CD8-positive, alpha-beta memory T cell (primary cell): ENCODE data around the gene LHFPL4. TPM values are rescaled to one million over a fixed set of nuclear protein-coding genes. Genes with fewer than 3 reads are reported as not detected.

Experiments used
- CTCF ChIA-PET: fragments of 350-600 bp; sonication (Branson Sonifier 250); formaldehyde crosslinking; loops from one replicate; lab custom pipeline; 2021; ENCODE audit warnings: antibody characterized with exemption; lab: Charles Lee
- POLR2A ChIA-PET: fragments of 350-600 bp; sonication (Branson Sonifier 250); formaldehyde crosslinking; loops from one replicate; lab custom pipeline; 2021; ENCODE audit warnings: antibody characterized with exemption; lab: Charles Lee
- DNase-seq, 5 donors: peaks; one replicate each; pipeline versions ENCODE4 v3.0.0 to v3.0.0-alpha.2; 2020 to 2022; ENCODE audit warnings: mixed read lengths in 1 of 5
- H3K27ac ChIP-seq: one replicate; pipeline ENCODE4 v1.7.0; 2013; ENCODE audit warnings: low read depth, mild to moderate bottlenecking, low read length, moderate library complexity
- H3K27me3 ChIP-seq: 2 replicates; pipeline ENCODE4 v1.7.0; 2013; ENCODE audit warnings: low read length, mild to moderate bottlenecking; ENCODE audit not compliant: insufficient read depth, poor library complexity, severe bottlenecking
- H3K36me3 ChIP-seq: 2 replicates; pipeline ENCODE4 v1.7.0; 2013; ENCODE audit warnings: mild to moderate bottlenecking, low read length, moderate library complexity; ENCODE audit not compliant: insufficient read depth
- H3K4me1 ChIP-seq: 2 replicates; pipeline ENCODE4 v1.7.0; 2013; ENCODE audit warnings: mild to moderate bottlenecking, low read length, moderate library complexity; ENCODE audit not compliant: insufficient read depth
- H3K4me3 ChIP-seq: 2 replicates; pipeline ENCODE4 v1.7.0; 2013; ENCODE audit warnings: mild to moderate bottlenecking, low read length
- H3K9me3 ChIP-seq: 2 replicates; pipeline ENCODE4 v1.7.0; 2013; ENCODE audit warnings: mild to moderate bottlenecking, low read length
- H3K27ac Mint-ChIP-seq, 8 donors: one replicate each; pipeline ENCODE4 v1.8.0; 2020 to 2021; ENCODE audit warnings: mixed read lengths in 8 of 8, mild to moderate bottlenecking in 6 of 8, inconsistent platforms in 3 of 8, moderate library complexity in 3 of 8
- H3K27me3 Mint-ChIP-seq, 2 donors: one replicate each; pipeline ENCODE4 v1.8.0; 2020 to 2021; ENCODE audit warnings: mixed read lengths in 2 of 2, mild to moderate bottlenecking in 1 of 2, moderate library complexity in 1 of 2
- H3K36me3 Mint-ChIP-seq, 3 donors: one replicate each; pipeline ENCODE4 v1.8.0; 2020 to 2021; ENCODE audit warnings: mixed read lengths in 3 of 3, inconsistent platforms in 1 of 3, mild to moderate bottlenecking in 1 of 3
- H3K4me1 Mint-ChIP-seq, 3 donors: one replicate each; pipeline ENCODE4 v1.8.0; 2020 to 2021; ENCODE audit warnings: mixed read lengths in 3 of 3, inconsistent platforms in 1 of 3, mild to moderate bottlenecking in 1 of 3
- H3K4me3 Mint-ChIP-seq, 7 donors: one replicate each; pipeline ENCODE4 v1.8.0; 2020 to 2021; ENCODE audit warnings: mixed read lengths in 7 of 7, mild to moderate bottlenecking in 6 of 7, moderate library complexity in 4 of 7, inconsistent platforms in 2 of 7
- H3K9me3 Mint-ChIP-seq, 5 donors: one replicate each; pipeline ENCODE4 v1.8.0; 2020 to 2022; ENCODE audit warnings: mixed read lengths in 5 of 5, mild to moderate bottlenecking in 3 of 5, moderate library complexity in 2 of 5, inconsistent platforms in 1 of 5
- polyA plus RNA-seq: library from polyadenylated mRNA; unstranded; fragments of 300-500 nt; fragmentation: Illumina TruSeq; gene quantifications from one replicate; pipeline ENCODE4 v1.2.3, GENCODE V29; 2021
- total RNA-seq, 2 experiments: library from RNA; stranded (reverse); gene quantifications; one replicate each; pipeline ENCODE4 v1.2.3, GENCODE V29; 2021

Gene LHFPL4
- total and polyA plus RNA-seq, 3 experiments from 2014 or later = 0.05 TPM; not detected in 2

GRCh38 chr3:9534429-9534828 is 19.2 kb downstream of the LHFPL4 start:
- DNase-seq = no peak
- Mint-ChIP-seq H3K27ac (no peak overlapping the region), H3K4me1 (no peaks in the 10 kb centered on the region), H3K27me3 (peaks cover 10 to 34% of the 10 kb centered on the region in 2 donors), H3K9me3 (peaks cover 0 to 1% (median 0%) of the 10 kb centered on the region in 5 donors), H3K4me3 (no peak overlapping the region), H3K36me3 (no peaks in the 10 kb centered on the region)
- no peak overlapping the region for H3K4me3 ChIP-seq
- H3K4me1 ChIP-seq = no peaks in the 10 kb centered on the region
- H3K27ac ChIP-seq = no peak overlapping the region
- H3K27me3 ChIP-seq = no peaks in the 10 kb centered on the region
- CTCF ChIA-PET = no interaction called here
- no peaks in the 10 kb centered on the region for H3K36me3 ChIP-seq
- POLR2A ChIA-PET = no interaction called here
- no peaks in the 10 kb centered on the region for H3K9me3 ChIP-seq

GRCh38 chr3:9525078-9525477 is 28.5 kb downstream of the LHFPL4 start:
- no peaks in the 10 kb centered on the region for H3K36me3 ChIP-seq
- no peaks in the 10 kb centered on the region for H3K4me1 ChIP-seq
- H3K27ac ChIP-seq = no peak overlapping the region
- ChIA-PET POLR2A (no interaction called here), CTCF (no interaction called here)
- H3K4me3 ChIP-seq = no peak overlapping the region
- Mint-ChIP-seq H3K4me3 (no peak overlapping the region), H3K27me3 (peaks cover 21 to 46% of the 10 kb centered on the region in 2 donors), H3K4me1 (no peaks in the 10 kb centered on the region), H3K9me3 (peaks cover 0 to 10% (median 7%) of the 10 kb centered on the region in 5 donors), H3K36me3 (no peaks in the 10 kb centered on the region), H3K27ac (no peak overlapping the region)
- H3K27me3 ChIP-seq = no peaks in the 10 kb centered on the region
- no peak for DNase-seq
- no peaks in the 10 kb centered on the region for H3K9me3 ChIP-seq

- no peak for DNase-seq
- H3K27me3 ChIP-seq = no peaks in the 10 kb centered on the region
- H3K9me3 ChIP-seq = no peaks in the 10 kb centered on the region
- H3K9me3 Mint-ChIP-seq = no peaks in the 10 kb centered on the region
- CTCF ChIA-PET = no interaction called here
- peaks cover 13 to 33% of the 10 kb centered on the region in 2 donors for H3K27me3 Mint-ChIP-seq
- no peaks in the 10 kb centered on the region for H3K4me1 ChIP-seq
- H3K4me1 Mint-ChIP-seq = no peaks in the 10 kb centered on the region
- H3K4me3 Mint-ChIP-seq = no peak overlapping the region
- H3K27ac Mint-ChIP-seq = no peak overlapping the region
- POLR2A ChIA-PET = no interaction called here
- H3K36me3 ChIP-seq = no peaks in the 10 kb centered on the region
- no peak overlapping the region for H3K4me3 ChIP-seq
- no peaks in the 10 kb centered on the region for H3K36me3 Mint-ChIP-seq
- H3K27ac ChIP-seq = no peak overlapping the region
Measured at GRCh38 chr3:9514956-9515355, 38.7 kb downstream of the LHFPL4 start.

- no peaks in the 10 kb centered on the region for H3K9me3 Mint-ChIP-seq
Measured at GRCh38 chr3:9514306-9514705, 39.3 kb downstream of the LHFPL4 start.

GRCh38 chr3:9512456-9513045 is 41.1 kb downstream of the LHFPL4 start:
- Histone ChIP-seq H3K27me3 (peaks cover 9% of the 10 kb centered on the region), H3K9me3 (no peaks in the 10 kb centered on the region), H3K4me1 (no peaks in the 10 kb centered on the region), H3K4me3 (no peak overlapping the region), H3K27ac (no peak overlapping the region), H3K36me3 (no peaks in the 10 kb centered on the region)
- Mint-ChIP-seq H3K27ac (no peak overlapping the region), H3K4me3 (no peak overlapping the region), H3K36me3 (no peaks in the 10 kb centered on the region), H3K27me3 (peaks cover 2 to 31% of the 10 kb centered on the region in 2 donors), H3K4me1 (no peaks in the 10 kb centered on the region), H3K9me3 (no peaks in the 10 kb centered on the region)
- ChIA-PET POLR2A (no interaction called here), CTCF (interaction anchor here (0.9 to 1.7 kb wide), 2 partner anchors 9 to 16 kb away, joined by 3 to 6 read pairs; no protein-coding TSS in a partner anchor)
- DNase-seq = no peak

More at GRCh38 chr3:9514306-9514705, 39.3 kb downstream of the LHFPL4 start:
- DNase-seq = no peak
- Histone ChIP-seq H3K27ac (no peak overlapping the region), H3K4me1 (no peaks in the 10 kb centered on the region), H3K9me3 (no peaks in the 10 kb centered on the region), H3K4me3 (no peak overlapping the region), H3K27me3 (peaks cover 4% of the 10 kb centered on the region), H3K36me3 (no peaks in the 10 kb centered on the region)
- Mint-ChIP-seq H3K27ac (no peak overlapping the region), H3K36me3 (no peaks in the 10 kb centered on the region), H3K27me3 (peaks cover 9 to 33% of the 10 kb centered on the region in 2 donors), H3K4me1 (no peaks in the 10 kb centered on the region), H3K4me3 (no peak overlapping the region)
- ChIA-PET CTCF (no interaction called here), POLR2A (no interaction called here)

GRCh38 chr3:9508781-9509180 is 44.8 kb downstream of the LHFPL4 start:
- H3K27me3 ChIP-seq = peaks cover 9% of the 10 kb centered on the region
- H3K4me1 ChIP-seq = no peaks in the 10 kb centered on the region
- H3K4me3 ChIP-seq = no peak overlapping the region
- POLR2A ChIA-PET = no interaction called here
- no peaks in the 10 kb centered on the region for H3K36me3 Mint-ChIP-seq
- H3K4me1 Mint-ChIP-seq = no peaks in the 10 kb centered on the region
- peaks cover 6 to 34% of the 10 kb centered on the region in 2 donors for H3K27me3 Mint-ChIP-seq
- no peaks in the 10 kb centered on the region for H3K36me3 ChIP-seq
- H3K27ac ChIP-seq = no peak overlapping the region
- CTCF ChIA-PET = no interaction called here
- no peak overlapping the region for H3K4me3 Mint-ChIP-seq
- H3K27ac Mint-ChIP-seq = no peak overlapping the region
- DNase-seq = no peak
- H3K9me3 ChIP-seq = no peaks in the 10 kb centered on the region
- no peaks in the 10 kb centered on the region for H3K9me3 Mint-ChIP-seq

GRCh38 chr3:9507586-9508578 is 45.7 kb downstream of the LHFPL4 start:
- ChIA-PET CTCF (no interaction called here), POLR2A (no interaction called here)
- no peak overlapping the region for H3K27ac Mint-ChIP-seq
- no peaks in the 10 kb centered on the region for H3K36me3 ChIP-seq
- no peak overlapping the region for H3K27ac ChIP-seq
- H3K4me1 Mint-ChIP-seq = peaks cover 0 to 4% (median 0%) of the 10 kb centered on the region in 3 donors
- H3K9me3 ChIP-seq = no peaks in the 10 kb centered on the region
- no peak overlapping the region for H3K4me3 ChIP-seq
- H3K36me3 Mint-ChIP-seq = no peaks in the 10 kb centered on the region
- peak overlapping the region in 1 of 7 donors; percentile 20 for H3K4me3 Mint-ChIP-seq
- DNase-seq = no peak
- no peaks in the 10 kb centered on the region for H3K4me1 ChIP-seq
- peaks cover 9 to 36% of the 10 kb centered on the region in 2 donors for H3K27me3 Mint-ChIP-seq
- no peaks in the 10 kb centered on the region for H3K9me3 Mint-ChIP-seq
- peaks cover 9% of the 10 kb centered on the region for H3K27me3 ChIP-seq

- Histone ChIP-seq H3K4me3 (no peak overlapping the region), H3K36me3 (no peaks in the 10 kb centered on the region), H3K4me1 (peaks cover 10% of the 10 kb centered on the region), H3K27ac (no peak overlapping the region), H3K27me3 (peaks cover 25% of the 10 kb centered on the region), H3K9me3 (no peaks in the 10 kb centered on the region)
- H3K9me3 Mint-ChIP-seq = peaks cover 0 to 2% (median 0%) of the 10 kb centered on the region in 5 donors
- no peak overlapping the region for H3K27ac Mint-ChIP-seq
- no peaks in the 10 kb centered on the region for H3K36me3 Mint-ChIP-seq
- peaks cover 2 to 13% (median 9%) of the 10 kb centered on the region in 3 donors for H3K4me1 Mint-ChIP-seq
- peak; percentile 42 to 72 (median 50) for DNase-seq
- POLR2A ChIA-PET = no interaction called here
- H3K4me3 Mint-ChIP-seq = no peak overlapping the region
- CTCF ChIA-PET = interaction anchor here (0.7 to 2.5 kb wide), 8 partner anchors 9 to 443 kb away, joined by 3 to 10 read pairs (median 4); no protein-coding TSS in a partner anchor
- H3K27me3 Mint-ChIP-seq = peaks cover 33 to 40% of the 10 kb centered on the region in 2 donors
Measured at GRCh38 chr3:9503283-9503682, 50.3 kb downstream of the LHFPL4 start.
